Fibroblast of skin of right quadriceps (primary cell): ENCODE measurements around the gene TMEM140.
A peak's percentile ranks its signal among the peaks of the same experiment; 100 is the strongest.
"Not testable (repeated sequence)": the region's sequence is repeated elsewhere in the genome, so short reads cannot be mapped to it uniquely, and the experiment has no call there.

Source experiments
- DNase-seq: peaks from one replicate; pipeline ENCODE4 v3.0.0-alpha.2; 2013

The TMEM140 gene

DNA sequence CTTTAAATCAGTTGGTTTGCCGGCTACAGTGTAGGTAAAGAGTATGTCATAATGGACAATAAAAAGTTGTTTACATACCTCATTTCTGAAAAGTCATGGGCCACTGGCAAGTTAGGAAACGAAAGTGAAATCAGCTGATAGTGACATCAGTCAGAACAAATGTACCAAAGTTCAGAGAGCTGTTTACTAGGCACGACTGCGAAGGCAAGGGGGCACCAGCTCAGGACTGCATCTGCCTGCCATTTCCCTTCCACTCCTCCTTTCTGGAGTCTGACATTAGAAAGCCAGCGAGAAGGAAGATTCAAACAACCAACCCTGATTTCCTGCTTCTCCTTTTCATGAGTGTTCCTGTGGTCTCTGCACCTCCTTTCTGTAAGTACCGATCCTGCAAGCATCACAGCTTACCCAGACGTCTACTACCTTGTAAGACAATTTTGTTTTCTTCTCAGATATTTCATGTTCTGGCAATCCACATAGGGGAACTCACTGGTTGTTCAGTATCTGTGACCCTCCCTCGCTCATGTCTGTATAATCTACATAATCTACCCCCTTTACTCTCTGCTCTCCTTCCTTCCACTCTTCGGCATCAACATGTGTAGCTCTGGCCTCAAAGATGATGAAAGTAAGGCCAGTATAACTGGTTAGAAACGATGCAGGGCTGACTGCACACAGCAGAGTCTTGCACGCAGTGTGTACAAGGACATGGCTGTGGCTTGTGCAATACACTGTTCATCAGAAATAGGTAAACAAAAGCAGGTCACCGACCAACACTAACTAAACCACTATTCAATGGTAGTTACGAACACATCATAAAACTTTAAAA, at the start of gene TMEM140:
TMEM140 (plus strand) TSS at position 174 of the 823 bp plus-strand sequence. CDS start 16,370 bp downstream, outside the sequence.
- DNase-seq = no peak

- no peak for DNase-seq
Measured at GRCh38 chr7:135098391-135098790, 49.5 kb upstream of the TMEM140 start.

GRCh38 chr7:135100856-135101255, 47.0 kb upstream of the TMEM140 start:
- peak; percentile 2 for DNase-seq

DNA sequence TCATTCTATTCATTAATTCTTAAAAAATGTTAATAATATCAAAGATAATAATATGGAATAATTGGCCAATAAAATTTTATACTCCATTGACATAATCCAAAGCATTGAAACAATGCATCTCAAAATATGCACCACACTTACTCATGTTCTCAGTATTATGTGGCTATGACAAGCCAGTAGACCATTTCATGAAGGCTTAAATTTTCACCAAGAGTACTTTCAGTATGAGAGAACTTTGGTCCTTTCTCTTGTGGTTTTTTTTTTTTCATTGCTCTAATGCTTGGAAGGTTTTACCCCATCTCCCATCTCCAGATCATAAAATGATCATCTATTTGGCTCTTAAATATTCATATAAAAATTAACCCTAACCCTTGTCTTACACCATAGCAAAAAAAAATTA, 45.5 kb upstream of the TMEM140 start:
- no peak for DNase-seq

DNA sequence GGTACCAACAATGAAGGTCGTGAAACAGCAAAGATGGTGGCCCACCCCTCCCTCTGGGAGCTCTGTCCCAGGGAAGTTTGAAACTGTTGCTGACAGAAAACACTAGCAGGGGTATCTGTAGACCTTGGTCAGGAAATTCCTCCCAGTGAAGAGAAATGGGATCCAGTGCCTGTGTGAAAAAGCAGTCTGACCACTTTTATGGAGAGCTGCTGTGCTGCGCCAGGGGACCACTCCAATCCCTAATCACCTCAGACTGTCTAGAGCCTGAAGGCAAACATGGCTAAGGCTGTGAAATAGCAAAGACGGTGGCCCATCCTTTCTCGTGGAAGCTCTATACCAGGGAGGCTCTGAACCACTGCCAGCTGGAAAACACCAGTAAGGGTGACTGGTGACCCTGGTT, 38.3 kb upstream of the TMEM140 start:
- DNase-seq = no peak

- DNase-seq = no peak
Measured at GRCh38 chr7:135109976-135110375, 37.9 kb upstream of the TMEM140 start.

DNA sequence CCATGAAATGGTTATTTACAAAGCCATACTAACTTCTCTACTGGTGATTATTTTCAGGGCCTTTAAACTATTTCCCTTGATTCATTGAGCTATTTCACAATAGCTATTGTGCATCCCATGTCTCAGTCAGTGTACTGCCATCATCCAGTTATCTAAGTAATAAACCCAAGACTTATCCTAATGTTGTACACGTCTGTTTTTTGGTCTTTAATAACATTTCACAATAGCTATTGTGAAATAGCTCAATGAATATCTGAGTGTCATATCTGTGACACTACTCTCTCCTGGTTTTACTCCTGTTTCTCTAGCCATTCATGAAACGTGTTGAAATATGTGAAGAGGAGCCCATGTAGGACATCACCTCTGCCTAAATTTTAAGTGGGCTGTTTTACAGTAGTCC, 36.5 kb upstream of the TMEM140 start:
- DNase-seq = no peak

DNA sequence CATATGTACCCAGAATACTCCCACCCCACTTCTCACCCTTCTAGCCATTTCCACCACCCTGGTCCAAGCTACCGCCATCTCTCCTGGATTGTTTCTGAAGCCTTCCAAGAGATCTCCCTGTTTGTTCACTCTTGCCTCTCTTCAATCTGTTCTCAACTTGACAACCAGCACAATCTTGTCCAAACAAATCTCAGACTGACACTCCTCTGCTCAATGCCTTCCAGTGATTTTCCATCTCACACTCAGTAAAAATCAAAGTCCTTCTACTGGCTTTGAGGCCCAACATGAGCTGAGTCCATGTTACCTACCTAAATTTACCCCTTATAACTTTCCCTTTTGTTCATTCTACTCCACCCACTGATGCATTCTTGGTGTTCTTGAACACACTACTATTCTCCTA, 33.2 kb upstream of the TMEM140 start:
- DNase-seq = no peak

- no peak for DNase-seq
Measured at GRCh38 chr7:135117096-135117495, 30.8 kb upstream of the TMEM140 start.

DNA sequence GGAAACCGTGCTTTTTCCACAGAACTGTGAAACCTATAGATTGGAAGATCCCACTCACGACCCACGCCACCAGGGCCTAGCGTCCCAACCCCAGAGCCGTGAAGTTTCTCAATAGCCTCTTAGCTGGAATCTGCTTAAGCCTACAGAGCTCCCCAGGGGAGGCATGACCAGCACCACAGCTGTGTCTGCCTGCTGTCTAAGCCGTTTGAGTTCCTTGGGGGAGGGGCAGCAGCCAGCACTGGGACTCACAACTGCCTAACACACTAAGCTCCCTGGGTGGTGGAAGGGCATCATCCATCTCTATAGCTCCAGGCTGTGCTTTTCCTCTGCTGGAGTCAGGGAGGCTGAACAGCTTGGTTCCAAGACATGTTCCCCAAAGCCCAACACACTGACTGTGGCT, 26.0 kb upstream of the TMEM140 start:
- no peak for DNase-seq

GRCh38 chr7:135124631-135125030, 23.2 kb upstream of the TMEM140 start:
- DNase-seq = not testable (repeated sequence)

- DNase-seq = no peak
Measured at GRCh38 chr7:135128931-135129330, 18.9 kb upstream of the TMEM140 start.

GRCh38 chr7:135129579-135129978, 18.3 kb upstream of the TMEM140 start:
- DNase-seq = no peak

DNA sequence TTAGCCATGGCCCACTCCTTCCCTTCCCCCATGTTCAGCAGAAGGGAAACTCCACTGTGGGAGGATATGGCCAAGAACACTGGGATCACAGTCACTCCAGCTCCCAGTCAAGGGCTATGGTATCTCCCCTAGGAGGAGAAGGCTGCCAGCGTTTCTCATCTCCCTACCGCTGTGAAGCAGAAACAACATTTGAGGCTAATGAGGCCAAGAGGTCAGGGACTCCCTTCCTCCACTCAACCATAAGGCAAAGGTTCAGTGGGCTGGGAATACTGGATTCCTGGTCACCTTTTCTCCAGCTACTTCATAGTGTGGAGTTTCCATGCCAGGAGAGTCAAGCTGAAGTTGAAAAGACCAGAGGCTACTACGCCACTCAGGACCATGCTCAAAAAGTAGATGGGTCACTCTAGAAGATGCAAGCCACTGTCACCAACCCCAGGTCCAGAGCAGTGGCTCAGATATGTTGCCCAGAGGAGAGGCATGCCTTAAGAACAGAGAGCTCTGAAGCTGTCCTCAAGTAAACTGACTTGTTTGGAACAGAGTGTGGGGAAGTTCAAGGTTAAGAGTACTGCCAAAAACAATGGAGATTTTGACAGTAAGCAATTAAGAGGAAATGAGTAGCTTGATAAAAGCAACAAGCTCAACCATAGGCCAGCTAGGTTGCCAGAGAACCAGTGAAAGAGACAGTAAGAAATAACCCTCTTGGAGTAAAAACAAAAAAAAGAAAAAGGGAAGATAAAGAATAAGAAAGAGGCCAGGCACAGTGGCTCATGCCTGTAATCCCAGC, 3.8 kb upstream of the TMEM140 start:
- no peak for DNase-seq

GRCh38 chr7:135147341-135147898, 452 bp upstream of the TMEM140 start:
- no peak for DNase-seq

GRCh38 chr7:135150072-135150782, 2.4 kb downstream of the TMEM140 start:
- no peak for DNase-seq

- no peak for DNase-seq
Measured at GRCh38 chr7:135151132-135151531, 3.3 kb downstream of the TMEM140 start.

- no peak for DNase-seq
Measured at GRCh38 chr7:135151533-135151932, 3.7 kb downstream of the TMEM140 start.

- DNase-seq = no peak
Measured at GRCh38 chr7:135152442-135152841, 4.6 kb downstream of the TMEM140 start.

DNA sequence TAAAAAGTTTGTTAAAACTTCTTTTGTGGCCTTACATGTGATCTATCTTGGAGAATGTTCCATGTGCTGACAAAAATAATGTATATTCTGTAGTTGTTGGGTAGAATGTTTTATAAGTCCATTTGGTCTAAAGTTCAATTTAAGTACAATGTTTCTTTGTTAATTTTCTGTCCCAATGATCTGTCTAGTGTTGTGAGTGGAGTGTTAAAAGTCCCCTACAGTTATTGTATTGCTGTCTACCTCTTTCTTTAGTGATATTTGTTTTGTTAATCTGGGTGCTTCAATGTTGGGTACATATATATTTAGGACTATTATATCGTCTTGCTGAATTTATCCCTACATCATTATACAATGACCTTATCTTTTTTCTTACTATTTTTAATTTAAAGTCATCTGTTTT, 6.9 kb downstream of the TMEM140 start:
- no peak for DNase-seq

DNA sequence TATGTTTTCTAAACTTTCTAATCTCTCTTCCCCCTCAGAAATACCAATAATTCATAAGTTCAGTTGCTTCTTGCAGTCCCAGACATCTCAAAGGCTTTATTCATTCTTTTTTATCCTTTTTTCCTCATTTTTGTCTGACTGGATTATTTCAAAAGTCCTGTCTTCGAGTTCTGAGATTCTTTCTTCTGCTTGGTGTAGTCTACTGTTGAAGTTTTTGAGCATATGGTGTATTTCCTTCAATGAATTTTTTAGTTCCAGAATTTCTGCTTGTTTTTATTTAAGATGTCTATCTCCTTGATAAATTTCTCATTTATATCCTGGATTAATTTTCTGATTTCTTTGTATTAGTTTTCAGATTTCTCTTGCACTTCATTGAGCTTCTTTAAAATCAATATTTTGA, 8.4 kb downstream of the TMEM140 start:
- DNase-seq = no peak

GRCh38 chr7:135158141-135158655, 10.3 kb downstream of the TMEM140 start:
- DNase-seq = no peak

DNA sequence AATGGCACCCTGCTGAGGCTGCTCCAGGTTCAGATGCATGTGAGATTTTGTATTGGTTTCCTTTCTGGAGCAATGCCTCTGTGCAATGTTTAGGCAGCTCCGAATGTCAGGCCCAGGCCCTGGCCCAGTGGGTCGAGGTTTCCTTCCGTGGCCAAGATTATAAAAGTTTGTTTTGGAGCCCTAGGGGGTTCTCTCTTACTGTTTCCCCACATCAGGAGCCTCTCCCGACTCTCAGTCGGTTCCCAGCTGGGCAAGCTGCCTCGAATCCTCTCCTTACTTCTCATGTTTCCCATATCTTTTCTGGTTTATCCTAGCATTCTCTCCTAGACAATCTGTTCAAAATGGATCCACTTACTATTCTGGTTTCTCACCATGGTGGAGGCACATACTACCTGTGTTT, 11.0 kb downstream of the TMEM140 start:
- DNase-seq = no peak
